ENCODE results near the gene CNOT8.

GRCh38 chr5:154860123-154860522 lies 1.7 kb downstream of the CNOT8 start:
- no peak for TF ChIP-seq EZH2 (IDR thresholded peaks at IDR 0.05; ENCODE audit: insufficient read depth, poor library complexity, severe bottlenecking)
- TF ChIP-seq EZH2phosphoT487 (IDR thresholded peaks at IDR 0.05; ENCODE audit: insufficient read depth, low read depth), result no peak

All from GM23248 (cell line).